Glutamatergic neuron (in vitro differentiated cells): ENCODE data around the gene TRAF3IP1. TPM values are rescaled to one million over a fixed set of nuclear protein-coding genes. Genes with fewer than 3 reads are reported as not detected.

Experiments
- DNase-seq: peaks from one replicate; pipeline ENCODE4 v3.0.0; 2022
- H3K27ac Mint-ChIP-seq: one replicate; pipeline ENCODE4 v1.8.0; 2020; ENCODE audit warnings: mild to moderate bottlenecking, mixed read lengths, inconsistent platforms; ENCODE audit not compliant: unreplicated experiment
- H3K27me3 Mint-ChIP-seq: one replicate; pipeline ENCODE4 v1.8.0; 2020; ENCODE audit warnings: mild to moderate bottlenecking, moderate library complexity, mixed read lengths, inconsistent platforms; ENCODE audit not compliant: unreplicated experiment
- H3K36me3 Mint-ChIP-seq: one replicate; pipeline ENCODE4 v1.8.0; 2020; ENCODE audit warnings: mild to moderate bottlenecking, mixed read lengths, inconsistent platforms; ENCODE audit not compliant: unreplicated experiment
- H3K4me1 Mint-ChIP-seq: one replicate; pipeline ENCODE4 v1.8.0; 2020; ENCODE audit warnings: mild to moderate bottlenecking, low read depth, mixed read lengths, inconsistent platforms; ENCODE audit not compliant: unreplicated experiment
- H3K4me3 Mint-ChIP-seq: one replicate; pipeline ENCODE4 v1.8.0; 2020; ENCODE audit warnings: mild to moderate bottlenecking, mixed read lengths, inconsistent platforms; ENCODE audit not compliant: unreplicated experiment
- H3K9me3 Mint-ChIP-seq: one replicate; pipeline ENCODE4 v1.8.0; 2020; ENCODE audit warnings: mild to moderate bottlenecking, moderate library complexity, mixed read lengths, inconsistent platforms; ENCODE audit not compliant: unreplicated experiment
- total RNA-seq: library from RNA; stranded (reverse); fragmentation: NEBNext Ultra II Directional; extraction: Animal tissue kit (Norgen Biotek cat#: 25700); gene quantifications from one replicate; pipeline ENCODE4 v1.2.1, GENCODE V29; 2021; ENCODE audit not compliant: unreplicated experiment
- TF ChIP-seq, protein P1 (sequence below): fragments of 200-600 bp; sonication (generic); IDR thresholded peaks from one replicate; pipeline ENCODE4 v1.5.0; 2021; ENCODE audit not compliant: partially characterized antibody, unreplicated experiment

The TRAF3IP1 gene
- total RNA-seq, 1 donor from 2014 or later, result 10.3 TPM

DNA sequence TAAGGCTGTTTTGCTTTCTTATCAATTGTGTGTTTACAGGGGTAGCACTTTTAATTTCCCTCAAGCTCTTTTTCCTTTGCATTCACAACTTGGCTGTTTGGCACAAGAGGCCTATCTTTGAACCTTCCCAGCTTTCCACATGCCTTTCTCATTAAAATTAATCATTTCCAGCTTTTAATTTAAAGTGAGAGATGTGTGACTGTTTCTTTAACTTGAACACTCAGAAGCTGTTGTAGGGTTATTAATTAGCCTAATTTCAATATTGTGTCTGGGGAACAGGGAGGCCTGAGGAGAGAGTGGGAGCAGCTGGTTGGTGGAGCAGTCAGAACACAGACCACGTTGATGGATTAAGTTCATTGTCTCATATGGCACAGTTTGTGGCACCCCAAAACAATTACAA lies 111.1 kb downstream of the TRAF3IP1 start:
- H3K4me3 Mint-ChIP-seq, result no peak overlapping the region
- TF ChIP-seq, protein P1, sequence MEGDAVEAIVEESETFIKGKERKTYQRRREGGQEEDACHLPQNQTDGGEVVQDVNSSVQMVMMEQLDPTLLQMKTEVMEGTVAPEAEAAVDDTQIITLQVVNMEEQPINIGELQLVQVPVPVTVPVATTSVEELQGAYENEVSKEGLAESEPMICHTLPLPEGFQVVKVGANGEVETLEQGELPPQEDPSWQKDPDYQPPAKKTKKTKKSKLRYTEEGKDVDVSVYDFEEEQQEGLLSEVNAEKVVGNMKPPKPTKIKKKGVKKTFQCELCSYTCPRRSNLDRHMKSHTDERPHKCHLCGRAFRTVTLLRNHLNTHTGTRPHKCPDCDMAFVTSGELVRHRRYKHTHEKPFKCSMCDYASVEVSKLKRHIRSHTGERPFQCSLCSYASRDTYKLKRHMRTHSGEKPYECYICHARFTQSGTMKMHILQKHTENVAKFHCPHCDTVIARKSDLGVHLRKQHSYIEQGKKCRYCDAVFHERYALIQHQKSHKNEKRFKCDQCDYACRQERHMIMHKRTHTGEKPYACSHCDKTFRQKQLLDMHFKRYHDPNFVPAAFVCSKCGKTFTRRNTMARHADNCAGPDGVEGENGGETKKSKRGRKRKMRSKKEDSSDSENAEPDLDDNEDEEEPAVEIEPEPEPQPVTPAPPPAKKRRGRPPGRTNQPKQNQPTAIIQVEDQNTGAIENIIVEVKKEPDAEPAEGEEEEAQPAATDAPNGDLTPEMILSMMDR, result no peak
- peaks cover 7% of the 10 kb centered on the region for H3K4me1 Mint-ChIP-seq
- no peak overlapping the region for H3K27ac Mint-ChIP-seq
- DNase-seq, result no peak
- peaks cover 11% of the 10 kb centered on the region for H3K36me3 Mint-ChIP-seq
- peaks cover 3% of the 10 kb centered on the region for H3K27me3 Mint-ChIP-seq
- H3K9me3 Mint-ChIP-seq, result peaks cover 4% of the 10 kb centered on the region

DNA sequence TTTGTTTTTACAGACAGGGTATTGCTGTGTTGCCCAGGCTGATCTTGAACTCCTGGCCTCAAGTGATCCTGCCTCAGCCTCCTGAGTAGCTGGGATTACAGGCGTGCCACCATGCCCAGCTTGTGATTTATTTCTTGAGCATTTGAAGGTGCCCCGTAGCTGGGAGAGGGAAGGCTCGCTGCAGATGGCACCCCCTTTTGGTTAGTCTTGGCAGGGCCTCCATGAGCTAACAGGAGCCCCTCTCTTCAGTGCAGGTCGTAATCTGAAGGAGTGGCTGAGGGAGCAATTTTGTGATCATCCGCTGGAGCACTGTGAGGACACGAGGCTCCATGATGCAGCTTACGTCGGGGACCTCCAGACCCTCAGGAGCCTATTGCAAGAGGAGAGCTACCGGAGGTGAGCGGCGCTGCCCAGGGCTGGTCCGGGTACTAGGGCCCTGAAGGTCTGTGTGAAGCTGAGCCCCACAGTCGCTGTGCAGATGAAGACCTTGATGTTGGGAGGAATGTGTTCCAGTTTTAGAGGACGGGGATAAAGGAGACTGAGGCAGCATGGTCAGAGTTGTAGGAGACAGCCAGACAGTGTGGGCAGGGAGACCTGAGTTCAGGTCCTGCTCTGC lies 113.1 kb downstream of the TRAF3IP1 start:
- Mint-ChIP-seq H3K36me3 (peaks cover 11% of the 10 kb centered on the region), H3K27me3 (no peaks in the 10 kb centered on the region), H3K4me3 (no peak overlapping the region), H3K9me3 (no peaks in the 10 kb centered on the region), H3K27ac (no peak overlapping the region), H3K4me1 (peaks cover 2% of the 10 kb centered on the region)
- TF ChIP-seq, protein P1, result no peak
- no peak for DNase-seq

DNA sequence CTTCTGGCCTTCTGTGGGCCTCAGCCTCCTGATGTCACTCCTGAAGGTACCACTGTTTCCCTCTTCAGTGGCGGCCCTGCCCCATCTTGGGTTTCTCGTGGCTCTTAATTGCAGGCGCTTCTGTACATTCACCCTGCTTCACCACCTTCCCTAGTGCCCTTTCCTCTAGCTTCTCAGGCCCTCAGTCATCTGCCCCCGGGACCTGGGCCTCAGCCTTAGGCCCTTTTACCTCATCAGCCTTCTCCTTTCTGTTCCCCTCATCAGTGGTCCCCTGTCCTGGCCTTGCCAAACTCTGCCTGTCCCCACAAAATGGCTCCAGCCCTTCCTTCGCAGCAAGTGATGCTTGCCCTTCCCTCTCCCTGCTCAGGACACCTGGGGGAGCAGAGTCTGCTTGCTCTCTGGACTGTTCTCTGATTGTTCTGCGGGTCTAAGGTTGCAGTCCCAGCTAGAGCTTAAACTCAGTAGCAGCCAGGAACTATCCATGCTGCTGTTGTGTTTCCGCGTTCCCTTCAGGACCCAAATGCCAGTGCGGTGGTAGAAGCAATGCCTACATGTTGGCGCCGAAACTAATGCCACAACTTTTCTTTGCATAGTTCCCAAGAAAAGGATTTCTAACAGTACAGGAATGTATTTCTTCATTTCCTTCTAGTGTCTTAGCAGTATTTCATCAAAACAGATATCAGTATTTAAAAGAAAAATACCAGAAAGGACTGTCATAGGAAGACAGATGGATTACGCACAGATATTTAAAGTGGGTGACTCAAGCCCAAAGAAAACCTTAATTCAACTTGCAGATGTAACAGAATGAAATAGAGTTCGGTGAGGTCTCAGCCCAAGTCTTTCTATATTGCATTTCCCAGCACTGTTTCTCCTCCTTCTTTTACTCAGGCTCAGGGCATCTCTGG lies 113.9 kb downstream of the TRAF3IP1 start:
- TF ChIP-seq, protein P1, result no peak
- no peaks in the 10 kb centered on the region for H3K9me3 Mint-ChIP-seq
- peaks cover 11% of the 10 kb centered on the region for H3K36me3 Mint-ChIP-seq
- DNase-seq, result no peak
- H3K4me1 Mint-ChIP-seq, result peaks cover 2% of the 10 kb centered on the region
- H3K27me3 Mint-ChIP-seq, result peaks cover 2% of the 10 kb centered on the region
- peak overlapping the region; percentile 59 for H3K27ac Mint-ChIP-seq
- no peak overlapping the region for H3K4me3 Mint-ChIP-seq

DNA sequence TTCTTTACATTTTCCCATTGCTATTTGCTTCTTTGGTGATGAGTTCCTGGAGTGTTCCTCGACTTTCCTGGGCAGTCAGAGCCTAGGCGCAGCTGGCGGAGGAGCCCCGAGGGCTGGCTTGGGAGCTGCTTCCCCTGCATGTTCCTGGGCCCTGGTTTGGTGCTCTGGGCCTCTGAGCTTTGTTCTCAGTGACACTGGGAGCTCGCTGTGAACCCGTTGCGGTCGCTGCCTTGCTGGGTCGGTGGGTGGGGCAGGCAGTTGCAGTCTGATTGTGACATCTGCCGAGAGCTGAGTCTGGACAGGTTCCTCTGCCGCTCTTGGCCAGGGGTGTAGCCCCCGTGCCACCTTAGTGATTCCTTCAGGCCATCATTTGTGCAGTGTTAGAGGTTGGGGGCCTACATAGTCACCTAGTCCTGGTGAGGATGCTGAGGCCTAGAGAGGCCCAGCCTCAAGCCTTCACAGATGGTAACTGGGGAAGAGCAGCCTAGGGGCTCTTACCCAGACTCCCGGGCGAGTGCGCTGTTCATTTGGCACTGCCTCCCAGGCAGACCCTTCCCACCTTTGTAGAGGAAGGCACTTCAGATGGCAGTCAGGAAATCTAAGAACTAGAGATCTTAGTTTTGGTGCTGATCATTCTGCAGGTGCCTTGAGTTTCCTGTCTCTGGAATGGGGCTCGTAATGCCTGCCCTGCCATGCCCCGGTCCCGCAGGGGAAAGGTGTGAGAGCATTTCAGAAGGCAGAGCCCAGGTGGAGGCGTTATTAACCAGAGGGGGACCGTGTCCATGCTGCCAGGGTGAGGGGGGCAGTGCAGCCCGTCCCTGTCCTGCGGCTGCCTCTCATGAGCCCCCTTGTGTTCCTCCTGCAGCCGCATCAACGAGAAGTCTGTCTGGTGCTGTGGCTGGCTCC lies 114.8 kb downstream of the TRAF3IP1 start:
- H3K36me3 Mint-ChIP-seq, result peaks cover 8% of the 10 kb centered on the region
- H3K9me3 Mint-ChIP-seq, result no peaks in the 10 kb centered on the region
- H3K27me3 Mint-ChIP-seq, result peaks cover 2% of the 10 kb centered on the region
- TF ChIP-seq, protein P1, result no peak
- H3K4me1 Mint-ChIP-seq, result peaks cover 4% of the 10 kb centered on the region
- H3K27ac Mint-ChIP-seq, result peak overlapping the region; percentile 59
- H3K4me3 Mint-ChIP-seq, result no peak overlapping the region
- no peak for DNase-seq
